Activated CD4-positive, alpha-beta T cell treated with anti-CD3 and anti-CD28 coated beads for 1 hour (primary cell): ENCODE data around the gene DBNL.

Experiments used
- DNase-seq: peaks from one replicate; pipeline ENCODE4 v3.0.0-alpha.2; 2020

Gene DBNL

DNA sequence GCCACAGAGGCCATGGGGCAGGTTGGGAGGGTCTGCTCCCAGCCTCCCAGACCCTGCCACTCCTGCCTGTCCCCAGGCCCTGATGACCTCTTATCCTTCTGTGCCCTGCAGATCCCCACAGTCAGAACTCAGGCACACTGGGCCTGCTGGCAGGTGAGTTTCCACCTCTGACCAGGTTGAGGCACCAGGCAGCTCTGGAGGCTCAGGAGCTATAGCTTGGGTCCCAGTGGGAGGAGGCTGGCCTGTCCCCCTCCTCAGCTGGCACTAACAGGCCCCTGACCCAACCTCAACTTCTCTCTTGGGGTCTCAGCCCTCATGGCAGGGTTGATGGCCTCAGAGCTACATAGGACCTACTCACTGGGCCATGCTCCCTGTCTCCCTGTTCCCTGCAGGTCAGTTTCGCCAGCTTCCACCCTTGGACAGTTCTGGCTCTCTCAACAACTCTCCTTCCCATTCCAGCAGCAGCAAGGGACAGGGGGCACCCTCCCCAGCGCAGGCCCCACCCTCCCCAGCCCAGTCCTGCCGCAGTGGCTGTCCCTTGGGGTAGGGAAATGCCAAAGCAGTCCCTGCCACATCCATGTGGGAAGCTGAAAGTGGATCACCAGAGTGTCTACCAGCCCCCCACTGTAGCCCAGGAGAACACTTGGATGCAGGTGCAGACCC lies 56.9 kb downstream of the DBNL start:
- DNase-seq: no peak

DNA sequence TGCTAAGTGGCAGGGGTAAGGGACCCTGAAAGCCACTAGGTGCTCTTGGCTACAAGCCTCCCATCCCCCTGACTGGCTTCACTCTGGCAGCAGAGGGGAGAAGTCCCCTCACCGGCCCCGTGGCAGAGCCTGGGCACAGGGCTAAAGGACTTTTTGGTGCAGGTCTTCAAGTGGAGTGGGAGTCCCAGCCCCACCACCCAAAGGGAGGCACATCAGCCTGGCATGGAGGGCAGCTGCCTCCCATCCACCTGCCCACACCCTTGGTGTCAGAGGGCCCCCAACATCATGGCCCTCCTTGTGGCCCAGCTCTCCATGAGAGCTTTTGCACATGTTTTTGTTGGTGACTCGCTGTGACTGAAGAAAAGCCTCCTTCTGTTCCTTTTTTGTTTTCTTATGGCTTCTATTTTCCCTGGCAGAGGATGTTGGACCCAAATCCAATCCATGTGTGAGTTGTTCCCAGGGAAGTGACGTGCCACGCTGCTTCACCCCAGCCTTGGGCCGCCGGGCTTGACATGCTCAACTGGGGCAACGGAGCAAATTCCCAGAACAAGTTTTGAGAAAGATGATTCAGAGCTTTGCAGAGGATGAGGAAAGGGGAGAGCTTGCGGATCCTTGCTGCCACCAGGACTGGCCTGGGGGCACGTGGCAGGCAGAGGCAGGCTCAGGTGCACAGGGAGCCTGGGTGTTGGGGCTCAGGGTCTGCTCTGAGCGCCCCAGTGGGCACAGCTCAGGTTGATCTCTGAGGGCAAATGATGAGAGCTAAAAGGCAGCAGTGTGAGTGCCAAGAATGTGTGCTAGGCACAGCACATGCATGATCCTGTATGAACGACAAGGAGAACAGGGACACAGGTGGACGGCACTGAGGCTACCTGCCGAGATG lies 57.7 kb downstream of the DBNL start:
- DNase-seq: no peak

DNA sequence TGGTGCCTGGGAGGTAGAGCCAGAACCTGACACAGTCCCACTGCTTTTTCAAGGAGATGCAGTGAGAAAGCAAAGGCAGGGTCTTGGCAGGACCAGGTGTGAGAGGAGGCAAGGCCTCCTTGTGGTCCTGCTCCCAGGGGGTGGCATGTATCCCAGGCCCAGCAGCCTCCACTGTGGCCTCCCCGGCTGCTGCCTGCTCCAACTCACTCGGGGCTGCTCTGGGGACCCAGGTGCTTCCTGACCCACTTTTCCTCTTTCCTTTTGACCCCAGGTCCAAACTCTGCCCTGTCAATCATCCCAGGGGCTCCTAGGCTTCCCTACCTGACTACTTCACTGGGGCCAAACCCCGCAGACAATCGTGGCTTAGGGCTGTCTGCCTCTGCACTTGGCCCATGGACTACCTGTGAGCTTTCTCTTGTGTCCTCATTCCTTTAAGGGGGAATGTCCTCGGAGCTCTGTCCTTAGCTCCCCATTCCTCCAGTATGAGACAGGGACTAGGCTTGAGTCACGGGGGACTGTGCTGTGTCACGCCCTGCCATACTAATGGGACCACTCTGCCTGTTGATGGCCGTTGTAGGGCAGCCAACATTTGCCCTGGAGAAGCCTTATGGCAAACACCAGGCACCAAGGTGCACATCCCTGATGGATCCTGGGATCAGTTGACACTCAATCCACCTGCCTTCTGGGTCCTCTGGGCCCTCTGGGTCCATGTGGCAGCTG lies 58.5 kb downstream of the DBNL start:
- no peak for DNase-seq

DNA sequence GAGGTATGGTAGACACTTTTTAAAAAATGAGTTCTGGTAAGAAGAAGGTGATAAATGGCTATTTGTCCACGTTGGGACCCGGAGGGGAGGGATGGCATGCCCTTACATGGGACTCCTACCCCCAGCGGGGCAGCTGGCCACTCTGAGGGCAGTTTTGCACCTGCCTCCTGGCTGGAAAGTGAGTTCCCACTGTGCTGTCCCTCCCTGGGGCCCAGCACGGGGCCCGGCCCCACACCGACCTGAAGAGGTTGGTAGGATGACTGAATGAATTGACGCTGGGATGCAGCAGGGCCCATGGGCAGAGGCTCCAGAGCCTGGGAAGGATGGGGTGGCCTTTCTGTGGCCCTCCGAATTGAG lies 59.0 kb downstream of the DBNL start:
- DNase-seq: no peak

DNA sequence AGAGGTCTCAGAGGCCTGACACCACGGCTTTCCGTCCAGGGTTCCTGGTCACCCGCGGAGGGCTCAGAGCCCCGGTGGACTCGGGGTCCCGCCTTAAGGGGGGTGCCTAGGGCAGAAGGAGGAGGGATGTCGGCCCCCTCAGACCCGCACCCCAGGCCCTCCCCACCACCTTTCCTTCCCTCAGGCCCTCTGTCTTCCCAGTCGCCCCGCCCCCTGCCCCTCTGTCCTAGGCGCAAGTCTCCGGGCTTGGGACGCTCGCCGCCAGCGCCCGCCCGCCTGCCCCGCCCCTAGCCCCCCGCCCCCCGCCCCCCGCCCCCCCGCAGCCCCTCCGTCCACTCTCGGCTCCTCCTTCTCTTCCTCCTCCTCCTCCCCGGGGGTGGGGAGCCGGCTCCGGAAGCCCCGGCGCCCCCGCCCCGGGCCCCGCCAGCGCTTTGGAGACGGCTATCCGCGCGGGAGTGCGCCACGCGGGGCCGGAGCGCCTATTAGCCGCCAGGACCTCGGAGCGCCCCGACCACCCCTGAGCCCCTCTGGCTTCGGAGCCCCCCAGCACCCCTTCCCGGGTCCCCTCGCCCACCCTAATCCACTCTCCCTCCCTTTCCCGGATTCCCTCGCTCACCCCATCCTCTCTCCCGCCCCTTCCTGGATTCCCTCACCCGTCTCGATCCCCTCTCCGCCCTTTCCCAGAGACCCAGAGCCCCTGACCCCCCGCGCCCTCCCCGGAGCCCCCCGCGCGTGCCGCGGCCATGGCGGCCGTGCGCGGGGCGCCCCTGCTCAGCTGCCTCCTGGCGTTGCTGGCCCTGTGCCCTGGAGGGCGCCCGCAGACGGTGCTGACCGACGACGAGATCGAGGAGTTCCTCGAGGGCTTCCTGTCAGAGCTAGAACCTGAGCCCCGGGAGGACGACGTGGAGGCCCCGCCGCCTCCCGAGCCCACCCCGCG lies 59.7 kb downstream of the DBNL start, which contains the start of gene AEBP1:
Gene AEBP1, plus strand, starts transcription at position 423 of the 937 bp plus-strand sequence. Its CDS starts 321 bp downstream, at position 744.
- DNase-seq: no peak

DNA sequence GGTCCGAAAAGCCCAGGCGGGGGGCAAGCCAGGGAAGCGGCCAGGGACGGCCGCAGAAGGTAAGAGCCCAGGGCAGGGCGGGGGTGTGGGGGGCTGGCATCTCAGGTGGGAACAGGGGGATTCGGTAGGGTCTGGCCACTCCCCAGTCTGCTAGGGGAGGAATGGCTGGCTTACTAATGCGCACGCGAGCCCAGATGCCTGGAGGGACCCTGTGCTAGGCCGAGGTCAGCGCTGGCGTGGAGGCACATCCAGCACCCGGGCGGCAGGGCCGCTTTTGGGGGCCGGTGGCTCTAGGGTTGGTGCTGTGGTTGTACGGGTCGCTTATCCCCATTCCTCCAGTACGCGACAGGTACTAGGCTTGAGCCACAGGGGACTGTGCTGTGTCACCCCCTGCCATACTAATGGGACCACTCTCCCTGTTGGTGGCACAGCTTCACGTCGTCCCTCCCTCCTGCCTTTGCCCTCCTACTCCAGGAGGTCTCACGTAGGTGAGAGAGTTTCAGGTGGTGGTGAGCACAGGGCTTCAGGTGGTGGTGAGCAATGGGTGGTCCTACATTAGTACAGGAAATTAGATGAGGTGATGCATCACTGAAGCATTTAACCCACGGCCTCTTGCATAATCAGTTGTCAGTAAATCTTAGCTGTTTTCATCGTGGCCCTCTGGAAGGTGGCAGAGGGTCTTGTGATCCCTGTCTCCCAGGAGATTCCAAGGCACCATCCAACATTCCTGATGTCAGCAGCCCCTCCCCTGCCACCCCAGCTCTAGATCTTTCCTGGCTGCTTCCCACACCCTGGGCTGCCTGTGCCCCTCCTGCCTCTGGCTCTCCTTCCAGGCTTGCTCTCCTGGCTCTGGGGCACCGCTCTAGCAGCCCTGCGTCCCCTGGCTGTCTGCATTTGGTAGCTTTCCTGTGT lies 60.6 kb downstream of the DBNL start:
- DNase-seq: no peak

DNA sequence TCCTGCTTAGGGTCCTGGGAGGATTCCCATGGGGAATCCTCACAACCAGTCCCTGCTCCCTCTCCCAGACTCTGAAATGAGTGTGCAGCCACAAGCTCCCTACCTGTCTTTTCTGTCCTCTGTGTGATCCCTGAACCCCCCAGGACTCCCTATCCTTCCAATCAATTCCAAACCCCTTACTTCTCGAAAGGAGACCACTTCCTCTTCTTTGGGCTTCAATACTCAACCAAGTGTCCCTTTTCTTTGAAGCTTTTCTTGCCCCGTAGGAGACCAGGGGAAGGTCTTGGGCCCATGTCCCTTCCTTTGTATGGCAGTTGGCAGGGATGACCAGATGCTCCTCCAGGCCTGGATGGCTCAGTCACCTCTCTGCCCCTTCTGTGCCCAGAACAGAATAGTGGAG lies 61.3 kb downstream of the DBNL start:
- no peak for DNase-seq

DNA sequence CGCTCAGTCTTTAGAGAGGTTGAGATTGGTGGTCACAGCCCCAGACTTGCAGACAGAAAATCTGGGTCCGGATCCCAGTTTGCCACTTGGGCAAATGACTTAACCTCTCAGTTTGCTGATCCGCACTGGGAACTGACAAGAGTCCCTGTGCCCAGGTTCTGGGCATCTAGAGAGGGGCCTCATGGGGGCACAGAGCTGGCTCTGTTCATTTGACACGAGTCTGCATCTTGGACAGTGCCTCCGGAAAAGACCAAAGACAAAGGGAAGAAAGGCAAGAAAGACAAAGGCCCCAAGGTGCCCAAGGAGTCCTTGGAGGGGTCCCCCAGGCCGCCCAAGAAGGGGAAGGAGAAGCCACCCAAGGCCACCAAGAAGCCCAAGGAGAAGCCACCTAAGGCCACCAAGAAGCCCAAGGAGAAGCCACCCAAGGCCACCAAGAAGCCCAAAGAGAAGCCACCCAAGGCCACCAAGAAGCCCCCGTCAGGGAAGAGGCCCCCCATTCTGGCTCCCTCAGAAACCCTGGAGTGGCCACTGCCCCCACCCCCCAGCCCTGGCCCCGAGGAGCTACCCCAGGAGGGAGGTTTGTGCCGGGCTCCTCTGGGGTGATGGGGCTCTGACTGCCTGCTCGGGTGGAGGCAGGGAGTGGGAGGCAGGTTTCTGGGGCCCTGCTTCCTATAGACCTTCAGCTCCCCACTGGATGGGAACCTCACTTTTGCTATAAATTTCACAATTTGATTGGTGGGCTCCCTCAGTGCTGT lies 62.0 kb downstream of the DBNL start:
- DNase-seq: no peak

DNA sequence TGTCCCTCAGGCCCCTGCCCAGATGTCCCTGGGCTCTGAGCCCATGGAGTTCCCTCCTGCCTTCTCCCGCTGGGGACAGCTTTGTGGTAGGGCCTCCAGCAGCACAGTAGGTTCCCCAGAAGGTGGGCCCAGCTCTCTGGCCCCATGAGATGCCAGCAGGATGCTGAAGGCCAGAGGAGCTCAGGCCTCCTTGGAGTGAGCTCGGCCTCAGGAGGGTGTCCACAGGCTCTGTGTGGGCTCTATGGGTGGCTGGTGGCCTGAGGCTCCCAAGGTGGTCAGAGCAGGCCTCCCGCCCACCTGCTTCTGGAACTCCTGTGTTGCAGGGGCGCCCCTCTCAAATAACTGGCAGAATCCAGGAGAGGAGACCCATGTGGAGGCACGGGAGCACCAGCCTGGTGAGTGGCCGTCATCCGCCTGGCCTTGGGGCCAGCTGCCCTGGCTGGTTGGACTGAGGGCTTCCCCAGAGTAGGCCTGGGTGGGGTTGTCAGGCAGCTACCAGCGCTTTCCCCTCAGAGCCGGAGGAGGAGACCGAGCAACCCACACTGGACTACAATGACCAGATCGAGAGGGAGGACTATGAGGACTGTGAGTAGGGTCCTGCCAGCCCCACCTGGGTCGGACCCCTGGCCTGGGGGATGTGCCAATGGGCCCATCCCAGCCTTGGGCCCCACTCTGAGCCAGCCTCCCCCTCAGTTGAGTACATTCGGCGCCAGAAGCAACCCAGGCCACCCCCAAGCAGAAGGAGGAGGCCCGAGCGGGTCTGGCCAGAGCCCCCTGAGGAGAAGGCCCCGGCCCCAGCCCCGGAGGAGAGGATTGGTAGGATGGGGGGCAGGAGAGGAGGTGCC lies 62.8 kb downstream of the DBNL start:
- DNase-seq: no peak

DNA sequence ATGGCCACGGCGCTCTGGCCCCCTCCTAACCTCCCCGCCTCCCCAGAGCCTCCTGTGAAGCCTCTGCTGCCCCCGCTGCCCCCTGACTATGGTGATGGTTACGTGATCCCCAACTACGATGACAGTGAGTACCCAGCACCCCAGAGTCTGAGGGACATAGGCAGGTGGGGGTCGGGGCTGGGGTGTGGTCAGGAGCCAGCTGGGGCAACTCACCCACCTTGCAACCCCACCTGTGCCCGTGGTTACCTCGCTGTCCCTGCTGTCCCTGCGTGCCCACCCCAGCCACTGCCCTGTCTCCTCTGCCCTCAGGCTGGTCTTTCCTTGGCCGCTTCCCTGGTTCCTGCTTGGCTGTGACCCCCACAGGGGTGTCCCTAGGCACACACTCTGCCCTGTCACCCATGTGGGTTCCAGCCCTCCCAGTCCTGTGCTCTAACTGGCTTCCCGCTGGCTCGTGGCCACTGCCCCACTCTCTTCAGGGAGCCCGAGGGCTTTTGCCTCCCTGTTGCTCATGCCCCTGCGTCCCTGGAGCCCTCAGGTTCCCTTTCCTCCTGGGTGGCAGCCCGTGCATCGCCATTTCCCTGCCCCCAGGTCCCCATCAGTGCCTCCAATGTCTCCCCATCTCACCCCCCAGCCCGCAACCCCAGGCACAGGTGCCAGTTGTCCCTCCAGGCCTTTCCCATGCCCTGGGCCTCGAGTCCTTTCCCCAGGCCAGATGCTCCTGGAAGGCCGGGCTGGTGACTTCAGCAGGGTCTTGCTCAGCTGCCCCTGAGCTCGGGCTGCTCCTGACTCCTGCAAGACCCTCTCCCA lies 63.7 kb downstream of the DBNL start:
- DNase-seq: no peak

DNA sequence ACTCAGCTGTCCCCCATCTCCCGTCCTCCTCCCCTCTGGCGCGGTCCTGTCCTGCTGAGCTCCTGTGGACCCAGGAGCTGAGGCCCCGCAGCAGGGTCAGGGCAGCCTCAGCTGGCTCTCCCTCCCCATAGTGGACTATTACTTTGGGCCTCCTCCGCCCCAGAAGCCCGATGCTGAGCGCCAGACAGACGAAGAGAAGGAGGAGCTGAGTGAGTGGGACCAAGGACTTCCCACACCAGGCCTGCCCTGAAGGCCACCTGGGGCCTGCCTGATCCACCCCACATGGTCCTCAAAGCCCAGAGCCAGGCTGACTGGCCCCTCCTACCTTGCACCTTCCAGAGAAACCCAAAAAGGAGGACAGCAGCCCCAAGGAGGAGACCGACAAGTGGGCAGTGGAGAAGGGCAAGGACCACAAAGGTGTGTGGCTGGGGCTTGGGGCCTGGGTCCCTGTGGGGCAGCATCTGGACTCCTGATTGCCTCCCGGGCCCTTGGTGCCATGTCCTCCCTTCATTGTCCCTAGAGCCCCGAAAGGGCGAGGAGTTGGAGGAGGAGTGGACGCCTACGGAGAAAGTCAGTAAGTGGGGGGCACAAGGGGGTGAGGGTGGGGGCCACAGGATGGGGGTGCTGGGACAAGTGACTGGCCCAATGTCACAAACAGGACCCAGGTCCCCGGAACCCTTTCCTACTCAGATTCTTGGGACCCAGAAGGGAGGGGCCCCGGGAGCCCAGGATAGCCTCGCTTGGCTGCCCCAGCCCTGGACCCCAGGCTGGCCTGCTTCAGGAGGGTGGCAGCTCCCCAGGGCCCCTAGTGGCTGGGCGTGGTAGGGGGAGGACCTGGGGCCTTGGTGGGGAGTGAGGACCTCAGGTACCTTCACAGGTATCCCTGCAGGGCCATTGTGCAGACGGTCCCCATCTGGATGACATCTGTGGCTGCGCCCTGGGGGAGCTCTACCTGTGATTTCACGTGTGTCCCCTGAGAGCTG lies 64.6 kb downstream of the DBNL start:
- no peak for DNase-seq

DNA sequence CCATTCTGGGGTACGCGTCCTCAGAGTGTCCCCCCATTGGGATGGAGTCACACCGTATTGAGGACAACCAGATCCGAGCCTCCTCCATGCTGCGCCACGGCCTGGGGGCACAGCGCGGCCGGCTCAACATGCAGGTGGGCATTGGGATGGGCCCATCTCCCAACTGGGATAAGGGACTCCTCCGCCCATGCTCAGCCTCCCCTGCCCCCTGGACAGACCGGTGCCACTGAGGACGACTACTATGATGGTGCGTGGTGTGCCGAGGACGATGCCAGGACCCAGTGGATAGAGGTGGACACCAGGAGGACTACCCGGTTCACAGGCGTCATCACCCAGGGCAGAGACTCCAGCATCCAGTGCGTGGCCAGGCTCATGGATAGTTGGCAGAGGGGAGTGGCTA lies 65.5 kb downstream of the DBNL start:
- no peak for DNase-seq

DNA sequence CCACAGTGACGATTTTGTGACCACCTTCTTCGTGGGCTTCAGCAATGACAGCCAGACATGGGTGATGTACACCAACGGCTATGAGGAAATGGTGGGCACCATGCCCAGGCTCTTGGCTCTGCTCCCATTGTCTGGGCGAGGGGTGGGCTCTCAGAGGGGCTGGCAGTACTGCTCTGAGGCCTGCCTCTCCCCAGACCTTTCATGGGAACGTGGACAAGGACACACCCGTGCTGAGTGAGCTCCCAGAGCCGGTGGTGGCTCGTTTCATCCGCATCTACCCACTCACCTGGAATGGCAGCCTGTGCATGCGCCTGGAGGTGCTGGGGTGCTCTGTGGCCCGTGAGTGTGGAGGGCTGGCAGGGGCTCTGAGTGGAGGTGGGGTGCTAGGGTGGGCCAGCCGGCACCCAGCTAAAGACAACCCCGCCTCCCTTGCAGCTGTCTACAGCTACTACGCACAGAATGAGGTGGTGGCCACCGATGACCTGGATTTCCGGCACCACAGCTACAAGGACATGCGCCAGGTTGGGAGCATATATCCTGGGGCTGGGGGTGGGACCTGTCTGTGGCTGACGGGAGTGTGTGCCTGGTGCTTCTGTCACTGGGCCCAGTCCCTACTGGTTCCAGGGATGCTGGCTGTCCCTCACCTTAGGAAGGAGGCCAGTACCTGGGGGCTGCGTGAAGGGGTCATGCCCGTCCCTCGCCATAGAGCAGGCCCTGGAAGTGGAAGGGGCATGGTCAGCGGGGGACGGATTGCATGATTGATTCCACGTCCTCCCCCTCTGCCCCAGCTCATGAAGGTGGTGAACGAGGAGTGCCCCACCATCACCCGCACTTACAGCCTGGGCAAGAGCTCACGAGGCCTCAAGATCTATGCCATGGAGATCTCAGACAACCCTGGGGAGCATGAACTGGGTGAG lies 66.5 kb downstream of the DBNL start:
- no peak for DNase-seq
